ENCODE results near the gene C20orf204.

GRCh38 chr20:64055893-64056638, 20.1 kb downstream of the C20orf204 start:
- TF ChIP-seq CTCF (IDR thresholded peaks at IDR 0.05) (no peak), POLR2A (IDR thresholded peaks at IDR 0.05) (no peak)

All from testis (tissue), 2 donors.